GM20431 (cell line): ENCODE measurements around the gene NCOR1.
"Not testable (repeated sequence)": the region's sequence is repeated elsewhere in the genome, so short reads cannot be mapped to it uniquely, and the experiment has no call there.

ENCODE experiments used
- in situ Hi-C: fragments of 300-500 bp; cut with MseI, MboI; formaldehyde crosslinking; loops from one replicate; pipeline ENCODE4 v1.15.0; 2020; ENCODE audit warnings: low sequenced_read_pairs; ENCODE audit not compliant: unreplicated experiment

NCOR1 gene

GRCh38 chr17:16216341-16217001, 1.1 kb upstream of the NCOR1 start:
- in situ Hi-C loops: not testable (repeated sequence)

GRCh38 chr17:16215965-16216316, 607 bp upstream of the NCOR1 start:
- in situ Hi-C loops: no loop called here

GRCh38 chr17:16215002-16215272, 397 bp downstream of the NCOR1 start:
- in situ Hi-C loops: no loop called here

GRCh38 chr17:16214190-16215001, 938 bp downstream of the NCOR1 start:
- in situ Hi-C loops: no loop called here

- in situ Hi-C loops: no loop called here
These were observed 2.5 kb downstream of the NCOR1 start for GRCh38 chr17:16212793-16213192.

- in situ Hi-C loops: no loop called here
These were observed 3.7 kb downstream of the NCOR1 start for GRCh38 chr17:16211590-16211989.

- in situ Hi-C loops: not testable (repeated sequence)
These were observed 10.6 kb downstream of the NCOR1 start for GRCh38 chr17:16204763-16205162.

GRCh38 chr17:16202554-16203500, 12.5 kb downstream of the NCOR1 start:
- in situ Hi-C loops: not testable (repeated sequence)

GRCh38 chr17:16201693-16202131, 13.6 kb downstream of the NCOR1 start:
- in situ Hi-C loops: not testable (repeated sequence)

- in situ Hi-C loops: no loop called here
These were observed 16.2 kb downstream of the NCOR1 start for GRCh38 chr17:16199093-16199492.

- in situ Hi-C loops: no loop called here
These were observed 18.1 kb downstream of the NCOR1 start for GRCh38 chr17:16197276-16197675.

- in situ Hi-C loops: not testable (repeated sequence)
These were observed 21.0 kb downstream of the NCOR1 start for GRCh38 chr17:16194307-16194835.

GRCh38 chr17:16191604-16192003, 23.7 kb downstream of the NCOR1 start:
- in situ Hi-C loops: no loop called here

GRCh38 chr17:16190703-16191360, 24.5 kb downstream of the NCOR1 start:
- in situ Hi-C loops: no loop called here

- in situ Hi-C loops: no loop called here
These were observed 25.5 kb downstream of the NCOR1 start for GRCh38 chr17:16189791-16190348.

GRCh38 chr17:16187642-16188041, 27.7 kb downstream of the NCOR1 start:
- in situ Hi-C loops: no loop called here

- in situ Hi-C loops: no loop called here
These were observed 33.8 kb downstream of the NCOR1 start for GRCh38 chr17:16181581-16181980.

GRCh38 chr17:16178836-16179235, 36.5 kb downstream of the NCOR1 start:
- in situ Hi-C loops: no loop called here

GRCh38 chr17:16171613-16172012, 43.7 kb downstream of the NCOR1 start:
- in situ Hi-C loops: no loop called here

GRCh38 chr17:16166766-16167165, 48.6 kb downstream of the NCOR1 start:
- in situ Hi-C loops: not testable (repeated sequence)
